ENCODE measurements around the gene POLR3A. TPM values are rescaled to one million over a fixed set of nuclear protein-coding genes. Genes with fewer than 3 reads are reported as not detected.
A peak's percentile ranks its signal among the peaks of the same experiment; 100 is the strongest.

The POLR3A gene
- total and polyA plus RNA-seq, 5 donors from 2014 or later = 5.3 to 15.1 (median 6.2) TPM

GRCh38 chr10:77974396-77975074, 54.8 kb downstream of the POLR3A start:
- H3K27ac ChIP-seq (ENCODE audit: insufficient read depth, low read length, poor library complexity, severe bottlenecking) = no peak overlapping the region
- peaks cover 0 to 19% (median 8%) of the 10 kb centered on the region in 4 donors for H3K4me1 Mint-ChIP-seq
- no peaks in the 10 kb centered on the region for H3K9me3 ChIP-seq (ENCODE audit: control insufficient read depth in 2 of 2, low read length in 2 of 2)
- DNase-seq (peak in 1 of 3 donors; percentile 10), ATAC-seq (ENCODE audit: low read depth in 2 of 2) (no peak)
- H3K4me3 Mint-ChIP-seq = no peak overlapping the region
- no peak overlapping the region for H3K4me3 ChIP-seq (ENCODE audit: low read depth, low read length)
- H3K27me3 Mint-ChIP-seq = no peaks in the 10 kb centered on the region
- H3K36me3 Mint-ChIP-seq = peaks cover 34% of the 10 kb centered on the region
- no peaks in the 10 kb centered on the region for H3K9me3 Mint-ChIP-seq
- H3K4me1 ChIP-seq (ENCODE audit: control insufficient read depth, insufficient read depth, low read length, poor library complexity, severe bottlenecking) = peaks cover 8% of the 10 kb centered on the region
- H3K27me3 ChIP-seq (ENCODE audit: control insufficient read depth, insufficient read depth, low read length) = no peaks in the 10 kb centered on the region
- no peak overlapping the region for H3K27ac Mint-ChIP-seq
- peaks cover 30% of the 10 kb centered on the region for H3K36me3 ChIP-seq (ENCODE audit: control insufficient read depth, insufficient read depth, low read length)

GRCh38 chr10:77973276-77973675, 56.0 kb downstream of the POLR3A start:
- Mint-ChIP-seq H3K4me3 (no peak overlapping the region), H3K4me1 (peaks cover 0 to 19% (median 8%) of the 10 kb centered on the region in 4 donors), H3K27ac (no peak overlapping the region), H3K27me3 (no peaks in the 10 kb centered on the region), H3K9me3 (no peaks in the 10 kb centered on the region), H3K36me3 (peaks cover 31% of the 10 kb centered on the region)
- H3K4me3 ChIP-seq (ENCODE audit: low read depth, low read length) = no peak overlapping the region
- DNase-seq = no peak
- H3K27ac ChIP-seq (ENCODE audit: insufficient read depth, low read length, poor library complexity, severe bottlenecking) = no peak overlapping the region
- peaks cover 8% of the 10 kb centered on the region for H3K4me1 ChIP-seq (ENCODE audit: control insufficient read depth, insufficient read depth, low read length, poor library complexity, severe bottlenecking)
- no peak for ATAC-seq (ENCODE audit: low read depth in 2 of 2)
- no peaks in the 10 kb centered on the region for H3K27me3 ChIP-seq (ENCODE audit: control insufficient read depth, insufficient read depth, low read length)
- no peaks in the 10 kb centered on the region for H3K9me3 ChIP-seq (ENCODE audit: control insufficient read depth in 2 of 2, low read length in 2 of 2)
- peaks cover 20% of the 10 kb centered on the region for H3K36me3 ChIP-seq (ENCODE audit: control insufficient read depth, insufficient read depth, low read length)

GRCh38 chr10:77972148-77972547, 57.2 kb downstream of the POLR3A start:
- peak overlapping the region in 1 of 3 donors; percentile 35 for H3K27ac Mint-ChIP-seq

GRCh38 chr10:77971804-77972144, 57.5 kb downstream of the POLR3A start:
- Histone ChIP-seq H3K4me3 (ENCODE audit: low read depth, low read length) (no peak overlapping the region), H3K9me3 (ENCODE audit: control insufficient read depth in 2 of 2, low read length in 2 of 2) (no peaks in the 10 kb centered on the region), H3K4me1 (ENCODE audit: control insufficient read depth, insufficient read depth, low read length, poor library complexity, severe bottlenecking) (peaks cover 8% of the 10 kb centered on the region), H3K27me3 (ENCODE audit: control insufficient read depth, insufficient read depth, low read length) (no peaks in the 10 kb centered on the region), H3K36me3 (ENCODE audit: control insufficient read depth, insufficient read depth, low read length) (peaks cover 5% of the 10 kb centered on the region), H3K27ac (ENCODE audit: insufficient read depth, low read length, poor library complexity, severe bottlenecking) (no peak overlapping the region)
- H3K4me3 Mint-ChIP-seq = no peak overlapping the region
- ATAC-seq (ENCODE audit: low read depth in 2 of 2) (no peak), DNase-seq (no peak)
- peaks cover 0 to 19% (median 8%) of the 10 kb centered on the region in 4 donors for H3K4me1 Mint-ChIP-seq
- peaks cover 18% of the 10 kb centered on the region for H3K36me3 Mint-ChIP-seq
- no peaks in the 10 kb centered on the region for H3K9me3 Mint-ChIP-seq
- H3K27me3 Mint-ChIP-seq = no peaks in the 10 kb centered on the region
- H3K27ac Mint-ChIP-seq = peak overlapping the region in 2 of 3 donors; percentile 11 to 20

More at GRCh38 chr10:77972148-77972547, 57.2 kb downstream of the POLR3A start:
- peaks cover 8% of the 10 kb centered on the region for H3K4me1 ChIP-seq (ENCODE audit: control insufficient read depth, insufficient read depth, low read length, poor library complexity, severe bottlenecking)
- H3K36me3 ChIP-seq (ENCODE audit: control insufficient read depth, insufficient read depth, low read length) = peaks cover 9% of the 10 kb centered on the region
- no peak overlapping the region for H3K27ac ChIP-seq (ENCODE audit: insufficient read depth, low read length, poor library complexity, severe bottlenecking)
- H3K4me3 ChIP-seq (ENCODE audit: low read depth, low read length) = no peak overlapping the region
- Mint-ChIP-seq H3K4me1 (peaks cover 0 to 19% (median 8%) of the 10 kb centered on the region in 4 donors), H3K9me3 (no peaks in the 10 kb centered on the region), H3K4me3 (no peak overlapping the region), H3K27me3 (no peaks in the 10 kb centered on the region), H3K36me3 (peaks cover 20% of the 10 kb centered on the region)
- DNase-seq (no peak), ATAC-seq (ENCODE audit: low read depth in 2 of 2) (no peak)
- no peaks in the 10 kb centered on the region for H3K27me3 ChIP-seq (ENCODE audit: control insufficient read depth, insufficient read depth, low read length)
- H3K9me3 ChIP-seq (ENCODE audit: control insufficient read depth in 2 of 2, low read length in 2 of 2) = no peaks in the 10 kb centered on the region

- no peaks in the 10 kb centered on the region for H3K36me3 ChIP-seq (ENCODE audit: control insufficient read depth, insufficient read depth, low read length)
- no peaks in the 10 kb centered on the region for H3K27me3 ChIP-seq (ENCODE audit: control insufficient read depth, insufficient read depth, low read length)
- peaks cover 0 to 19% (median 8%) of the 10 kb centered on the region in 4 donors for H3K4me1 Mint-ChIP-seq
- ATAC-seq (ENCODE audit: low read depth in 2 of 2) (no peak), DNase-seq (peak in 1 of 3 donors; percentile 39)
- no peaks in the 10 kb centered on the region for H3K27me3 Mint-ChIP-seq
- H3K4me3 ChIP-seq (ENCODE audit: low read depth, low read length) = no peak overlapping the region
- peaks cover 8% of the 10 kb centered on the region for H3K4me1 ChIP-seq (ENCODE audit: control insufficient read depth, insufficient read depth, low read length, poor library complexity, severe bottlenecking)
- H3K9me3 ChIP-seq (ENCODE audit: control insufficient read depth in 2 of 2, low read length in 2 of 2) = no peaks in the 10 kb centered on the region
- no peaks in the 10 kb centered on the region for H3K9me3 Mint-ChIP-seq
- no peak overlapping the region for H3K4me3 Mint-ChIP-seq
- H3K27ac ChIP-seq (ENCODE audit: insufficient read depth, low read length, poor library complexity, severe bottlenecking) = no peak overlapping the region
- peak overlapping the region in 2 of 3 donors; percentile 20 for H3K27ac Mint-ChIP-seq
- H3K36me3 Mint-ChIP-seq = peaks cover 18% of the 10 kb centered on the region
Observed at GRCh38 chr10:77970869-77971803, 58.2 kb downstream of the POLR3A start.

GRCh38 chr10:77969114-77969513, 60.2 kb downstream of the POLR3A start:
- H3K9me3 Mint-ChIP-seq = peaks cover 0 to 2% (median 0%) of the 10 kb centered on the region in 7 donors
- H3K27ac Mint-ChIP-seq = no peak overlapping the region
- no peaks in the 10 kb centered on the region for H3K27me3 Mint-ChIP-seq

GRCh38 chr10:77967611-77968022, 61.7 kb downstream of the POLR3A start:
- no peaks in the 10 kb centered on the region for H3K9me3 ChIP-seq (ENCODE audit: control insufficient read depth in 2 of 2, low read length in 2 of 2)
- H3K27ac ChIP-seq (ENCODE audit: insufficient read depth, low read length, poor library complexity, severe bottlenecking) = no peak overlapping the region
- ATAC-seq (ENCODE audit: low read depth in 2 of 2) = no peak
- DNase-seq = no peak
- peak overlapping the region in 1 of 4 donors; percentile 51 for H3K4me3 Mint-ChIP-seq
- peaks cover 3% of the 10 kb centered on the region for H3K36me3 Mint-ChIP-seq
- H3K36me3 ChIP-seq (ENCODE audit: control insufficient read depth, insufficient read depth, low read length) = no peaks in the 10 kb centered on the region
- H3K9me3 Mint-ChIP-seq = peaks cover 0 to 2% (median 0%) of the 10 kb centered on the region in 7 donors
- H3K4me1 ChIP-seq (ENCODE audit: control insufficient read depth, insufficient read depth, low read length, poor library complexity, severe bottlenecking) = peaks cover 8% of the 10 kb centered on the region
- no peak overlapping the region for H3K4me3 ChIP-seq (ENCODE audit: low read depth, low read length)
- H3K27me3 ChIP-seq (ENCODE audit: control insufficient read depth, insufficient read depth, low read length) = no peaks in the 10 kb centered on the region
- H3K27me3 Mint-ChIP-seq = no peaks in the 10 kb centered on the region
- no peak overlapping the region for H3K27ac Mint-ChIP-seq
- peaks cover 0 to 16% (median 8%) of the 10 kb centered on the region in 4 donors for H3K4me1 Mint-ChIP-seq

More at GRCh38 chr10:77969114-77969513, 60.2 kb downstream of the POLR3A start:
- Histone ChIP-seq H3K4me1 (ENCODE audit: control insufficient read depth, insufficient read depth, low read length, poor library complexity, severe bottlenecking) (peaks cover 8% of the 10 kb centered on the region), H3K27ac (ENCODE audit: insufficient read depth, low read length, poor library complexity, severe bottlenecking) (no peak overlapping the region), H3K9me3 (ENCODE audit: control insufficient read depth in 2 of 2, low read length in 2 of 2) (no peaks in the 10 kb centered on the region), H3K4me3 (ENCODE audit: low read depth, low read length) (no peak overlapping the region), H3K36me3 (ENCODE audit: control insufficient read depth, insufficient read depth, low read length) (no peaks in the 10 kb centered on the region), H3K27me3 (ENCODE audit: control insufficient read depth, insufficient read depth, low read length) (no peaks in the 10 kb centered on the region)
- Mint-ChIP-seq H3K4me1 (peaks cover 0 to 19% (median 8%) of the 10 kb centered on the region in 4 donors), H3K36me3 (peaks cover 3% of the 10 kb centered on the region), H3K4me3 (no peak overlapping the region)
- DNase-seq (no peak), ATAC-seq (ENCODE audit: low read depth in 2 of 2) (no peak)
